Measurements from ENCODE around the gene SPCS1. TPM values are rescaled to one million over a fixed set of nuclear protein-coding genes. Genes with fewer than 3 reads are reported as not detected.

The SPCS1 gene
- total and polyA plus RNA-seq, 9 of the 15 experiments (the other 6 are each of a cell fraction or from before 2014, with no cell fraction given): 73.9 to 567 (median 127) TPM

- TF ChIP-seq E2F4 (CRISPR knock-in tag; IDR thresholded peaks at IDR 0.05; ENCODE audit: low read depth): no peak
- TF ChIP-seq ZFX (CRISPR knock-in tag; IDR thresholded peaks at IDR 0.05): peak; percentile 77
- peak; percentile 88 for TF ChIP-seq RBBP5 (IDR thresholded peaks at IDR 0.05; ENCODE audit: borderline replicate concordance, insufficient read depth, low read length, poor library complexity, severe bottlenecking)
- no peak for TF ChIP-seq ZBTB9 (CRISPR knock-in tag; IDR thresholded peaks at IDR 0.05)
- TF ChIP-seq MITF (IDR thresholded peaks at IDR 0.05): no peak
- TF ChIP-seq ZNF408 (CRISPR knock-in tag; IDR thresholded peaks at IDR 0.05; ENCODE audit: low read depth): no peak
- TF ChIP-seq SFPQ (IDR thresholded peaks at IDR 0.05; ENCODE audit: low read depth, low read length): no peak
- 0 out of 2 replicates have a peak, but pooled peaks have one; percentile 20 for TF ChIP-seq ERF (CRISPR knock-in tag; IDR thresholded peaks at IDR 0.05)
- TF ChIP-seq SIX5 (IDR thresholded peaks at IDR 0.05; ENCODE audit: borderline replicate concordance in 1 of 2, insufficient read depth in 1 of 2, low read depth in 1 of 2, low read length in 2 of 2): no peak
- TF ChIP-seq ZNF224 (CRISPR knock-in tag; IDR thresholded peaks at IDR 0.05): no peak
- TF ChIP-seq UBTF (IDR thresholded peaks at IDR 0.05; ENCODE audit: borderline replicate concordance in 1 of 2, low read depth in 2 of 2, low read length in 2 of 2): peak; percentile 25 to 63; a peak in 1 of 4 replicates
- TF ChIP-seq C11orf30 (IDR thresholded peaks at IDR 0.05; ENCODE audit: low read depth): peak; percentile 89
- no peak for TF ChIP-seq ZC3H11A (IDR thresholded peaks at IDR 0.05; ENCODE audit: low read depth, low read length)
- no peak for TF ChIP-seq BRCA1 (IDR thresholded peaks at IDR 0.05)
- TF ChIP-seq BRCA1 (CRISPR knock-in tag; IDR thresholded peaks at IDR 0.05): no peak
- TF ChIP-seq FOSL1 (tag; conservative IDR thresholded peaks at IDR 0.05): no peak
These were observed at the start of gene SPCS1, which contains the start of gene GLT8D1 (continued) for GRCh38 chr3:52705688-52706686.

Data from K562 (cell line).